HL-60 (cell line): ENCODE results near the gene BCAS4.

Experiments used
- POLR2AphosphoS5 ChIP-seq: IDR thresholded peaks from 2 replicates; pipeline ENCODE4 v1.6.1; 2012; ENCODE audit warnings: low read depth
- TF ChIP-seq, protein P1 (sequence below): IDR thresholded peaks from one replicate; pipeline ENCODE4 v1.5.1; 2011; ENCODE audit warnings: low read length, control low read depth, inconsistent platforms; ENCODE audit not compliant: insufficient read depth
- TF ChIP-seq, protein P2 (sequence below): IDR thresholded peaks from 2 replicates; pipeline ENCODE4 v1.6.1; 2012; ENCODE audit warnings: low read depth; ENCODE audit not compliant: insufficient replicate concordance

DNA sequence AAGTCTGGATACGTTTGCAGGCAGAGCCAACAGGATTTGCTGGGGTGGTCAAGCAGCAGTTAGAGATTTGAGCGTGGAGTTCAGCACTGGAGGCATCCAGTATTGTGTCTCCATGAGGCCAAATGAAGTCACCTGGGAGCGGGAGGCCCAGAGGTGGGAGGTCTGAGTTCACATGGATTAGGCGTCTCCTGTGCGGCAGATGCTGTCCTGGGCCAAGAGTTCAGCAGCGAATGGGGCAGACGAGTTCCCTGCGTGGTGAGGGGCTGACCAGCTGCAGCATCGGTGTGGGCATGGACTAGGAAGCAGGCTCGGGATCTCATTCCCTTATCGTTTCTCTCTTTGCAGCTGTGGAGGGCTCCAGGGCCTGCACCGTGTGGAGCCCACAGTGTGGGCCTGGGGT lies 66.2 kb downstream of the BCAS4 start:
- TF ChIP-seq, protein P1, sequence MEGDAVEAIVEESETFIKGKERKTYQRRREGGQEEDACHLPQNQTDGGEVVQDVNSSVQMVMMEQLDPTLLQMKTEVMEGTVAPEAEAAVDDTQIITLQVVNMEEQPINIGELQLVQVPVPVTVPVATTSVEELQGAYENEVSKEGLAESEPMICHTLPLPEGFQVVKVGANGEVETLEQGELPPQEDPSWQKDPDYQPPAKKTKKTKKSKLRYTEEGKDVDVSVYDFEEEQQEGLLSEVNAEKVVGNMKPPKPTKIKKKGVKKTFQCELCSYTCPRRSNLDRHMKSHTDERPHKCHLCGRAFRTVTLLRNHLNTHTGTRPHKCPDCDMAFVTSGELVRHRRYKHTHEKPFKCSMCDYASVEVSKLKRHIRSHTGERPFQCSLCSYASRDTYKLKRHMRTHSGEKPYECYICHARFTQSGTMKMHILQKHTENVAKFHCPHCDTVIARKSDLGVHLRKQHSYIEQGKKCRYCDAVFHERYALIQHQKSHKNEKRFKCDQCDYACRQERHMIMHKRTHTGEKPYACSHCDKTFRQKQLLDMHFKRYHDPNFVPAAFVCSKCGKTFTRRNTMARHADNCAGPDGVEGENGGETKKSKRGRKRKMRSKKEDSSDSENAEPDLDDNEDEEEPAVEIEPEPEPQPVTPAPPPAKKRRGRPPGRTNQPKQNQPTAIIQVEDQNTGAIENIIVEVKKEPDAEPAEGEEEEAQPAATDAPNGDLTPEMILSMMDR, result no peak
- no peak for TF ChIP-seq POLR2AphosphoS5
- TF ChIP-seq, protein P2, sequence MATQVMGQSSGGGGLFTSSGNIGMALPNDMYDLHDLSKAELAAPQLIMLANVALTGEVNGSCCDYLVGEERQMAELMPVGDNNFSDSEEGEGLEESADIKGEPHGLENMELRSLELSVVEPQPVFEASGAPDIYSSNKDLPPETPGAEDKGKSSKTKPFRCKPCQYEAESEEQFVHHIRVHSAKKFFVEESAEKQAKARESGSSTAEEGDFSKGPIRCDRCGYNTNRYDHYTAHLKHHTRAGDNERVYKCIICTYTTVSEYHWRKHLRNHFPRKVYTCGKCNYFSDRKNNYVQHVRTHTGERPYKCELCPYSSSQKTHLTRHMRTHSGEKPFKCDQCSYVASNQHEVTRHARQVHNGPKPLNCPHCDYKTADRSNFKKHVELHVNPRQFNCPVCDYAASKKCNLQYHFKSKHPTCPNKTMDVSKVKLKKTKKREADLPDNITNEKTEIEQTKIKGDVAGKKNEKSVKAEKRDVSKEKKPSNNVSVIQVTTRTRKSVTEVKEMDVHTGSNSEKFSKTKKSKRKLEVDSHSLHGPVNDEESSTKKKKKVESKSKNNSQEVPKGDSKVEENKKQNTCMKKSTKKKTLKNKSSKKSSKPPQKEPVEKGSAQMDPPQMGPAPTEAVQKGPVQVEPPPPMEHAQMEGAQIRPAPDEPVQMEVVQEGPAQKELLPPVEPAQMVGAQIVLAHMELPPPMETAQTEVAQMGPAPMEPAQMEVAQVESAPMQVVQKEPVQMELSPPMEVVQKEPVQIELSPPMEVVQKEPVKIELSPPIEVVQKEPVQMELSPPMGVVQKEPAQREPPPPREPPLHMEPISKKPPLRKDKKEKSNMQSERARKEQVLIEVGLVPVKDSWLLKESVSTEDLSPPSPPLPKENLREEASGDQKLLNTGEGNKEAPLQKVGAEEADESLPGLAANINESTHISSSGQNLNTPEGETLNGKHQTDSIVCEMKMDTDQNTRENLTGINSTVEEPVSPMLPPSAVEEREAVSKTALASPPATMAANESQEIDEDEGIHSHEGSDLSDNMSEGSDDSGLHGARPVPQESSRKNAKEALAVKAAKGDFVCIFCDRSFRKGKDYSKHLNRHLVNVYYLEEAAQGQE, result no peak
